ENCODE results near the gene TMA16. TPM values are rescaled to one million over a fixed set of nuclear protein-coding genes. Genes with fewer than 3 reads are reported as not detected.

TMA16 gene
- total and polyA plus RNA-seq, 2 of the 13 experiments (the other 11 are each of a cell fraction or from before 2014, with no cell fraction given): 8.1 to 52.5 TPM

- TF ChIP-seq ZNF30 (CRISPR knock-in tag; IDR thresholded peaks at IDR 0.05): no peak
- peak; percentile 50; the same call in 1 of the 2 replicates for TF ChIP-seq ARID3A (IDR thresholded peaks at IDR 0.05; ENCODE audit: low read depth, low read length)
Measured at GRCh38 chr4:163484906-163485305, 9.6 kb upstream of the TMA16 start (continued).

- FAIRE-seq (no peak), DNase-seq (ENCODE audit: low spot score) (no peak), ATAC-seq (no peak)
- no peaks in the 10 kb centered on the region for H3K4me1 ChIP-seq (ENCODE audit: insufficient read depth, low read length)
- H3K79me2 ChIP-seq (ENCODE audit: insufficient read depth, low read length): no peaks in the 10 kb centered on the region
- ChIA-PET POLR2A (interaction anchor here (1.2 kb wide), 1 partner anchor 9 kb away, joined by 4 read pairs; the partner anchor contains the start of gene TMA16), CTCF (ENCODE audit: low intra/inter-chr PET ratio, low total read pairs) (interaction anchor here (2.7 kb wide), 1 partner anchor 63 kb away, joined by 19 read pairs; no protein-coding TSS in a partner anchor)
- H3K27me3 ChIP-seq (ENCODE audit: control insufficient read depth in 1 of 2, insufficient read depth in 2 of 2, low read length in 2 of 2): no peaks in the 10 kb centered on the region
- intact Hi-C loops (cut with micrococcal nuclease; ENCODE audit: unreplicated experiment): loop anchor here (2.0 kb wide), 2 partner anchors 195 to 527 kb away; no protein-coding TSS in a partner anchor
- H3K4me3 ChIP-seq (replicated peaks in 1 of 3; ENCODE audit: insufficient read depth in 1 of 3, low read depth in 2 of 3, low read length in 3 of 3): no peak overlapping the region
- H4K20me1 ChIP-seq (ENCODE audit: insufficient read depth, low read length): no peaks in the 10 kb centered on the region
- H3K9me3 ChIP-seq (ENCODE audit: low read length): no peaks in the 10 kb centered on the region
- WGBS (ENCODE audit: low lambda C conversion rate): 0% methylated on average over 2 of the region's 2 CpGs
- in situ Hi-C loops (cut with HindIII; ENCODE audit: extremely low pct_ligation_motif_present, low pct_unique_long_range_greater_than_20kb): no loop called here
- H3K9ac ChIP-seq (ENCODE audit: insufficient read depth, low read depth, low read length): no peak overlapping the region
- no peak overlapping the region for H3K27ac ChIP-seq (ENCODE audit: extremely low read length, insufficient read depth, low read length)
- no peak overlapping the region for H2AFZ ChIP-seq (ENCODE audit: low read length)
- no peaks in the 10 kb centered on the region for H3K36me3 ChIP-seq (replicated peaks in 1 of 2; ENCODE audit: control insufficient read depth in 1 of 2, insufficient read depth in 2 of 2, low read length in 2 of 2)
- no peak for TF ChIP-seq ZNF773 (CRISPR knock-in tag; IDR thresholded peaks at IDR 0.05; ENCODE audit: borderline replicate concordance)
- no peak for TF ChIP-seq NFE2L1 (CRISPR knock-in tag; IDR thresholded peaks at IDR 0.05; ENCODE audit: borderline replicate concordance)
- TF ChIP-seq ZNF607 (CRISPR knock-in tag; IDR thresholded peaks at IDR 0.05; ENCODE audit: borderline replicate concordance): no peak
- no peak for TF ChIP-seq SRY (CRISPR knock-in tag; IDR thresholded peaks at IDR 0.05)
- TF ChIP-seq ZNF567 (CRISPR knock-in tag; IDR thresholded peaks at IDR 0.05; ENCODE audit: borderline replicate concordance): no peak
- TF ChIP-seq CBX2 (IDR thresholded peaks at IDR 0.05; ENCODE audit: low read depth, low read length): no peak
- TF ChIP-seq CBX2 (CRISPR knock-in tag; IDR thresholded peaks at IDR 0.05; ENCODE audit: low read depth): no peak
- no peak for TF ChIP-seq ZNF256 (CRISPR knock-in tag; conservative IDR thresholded peaks at IDR 0.05)
- TF ChIP-seq ZNF235 (CRISPR knock-in tag; IDR thresholded peaks at IDR 0.05; ENCODE audit: borderline replicate concordance): no peak
- TF ChIP-seq EP300 (IDR thresholded peaks at IDR 0.05; ENCODE audit: low read depth in 2 of 2, low read length in 2 of 2): no peak
- TF ChIP-seq EP300 (CRISPR knock-in tag; IDR thresholded peaks at IDR 0.05; ENCODE audit: borderline replicate concordance): no peak
- no peak for TF ChIP-seq PHB2 (IDR thresholded peaks at IDR 0.05; ENCODE audit: partially characterized antibody)
- no peak for TF ChIP-seq CERS6 (CRISPR knock-in tag; IDR thresholded peaks at IDR 0.05)
- TF ChIP-seq NAIF1 (CRISPR knock-in tag; IDR thresholded peaks at IDR 0.05; ENCODE audit: borderline replicate concordance): no peak
- no peak for TF ChIP-seq ZBTB10 (CRISPR knock-in tag; IDR thresholded peaks at IDR 0.05; ENCODE audit: borderline replicate concordance)
- TF ChIP-seq AHR (CRISPR knock-in tag; IDR thresholded peaks at IDR 0.05): no peak
- TF ChIP-seq ZNF33A (CRISPR knock-in tag; IDR thresholded peaks at IDR 0.05; ENCODE audit: borderline replicate concordance): no peak
- TF ChIP-seq IRX3 (CRISPR knock-in tag; IDR thresholded peaks at IDR 0.05; ENCODE audit: borderline replicate concordance, low read depth): no peak
- H3K4me2 ChIP-seq (ENCODE audit: low read depth, low read length): no peak overlapping the region
- BruUV-seq (replicated peaks): no TSS peak
Measured at GRCh38 chr4:163485589-163485988, 8.9 kb upstream of the TMA16 start.

All from HepG2 (cell line).